ENCODE measurements around the gene ENHO.
A peak's percentile ranks its signal among the peaks of the same experiment; 100 is the strongest.
"Not testable (repeated sequence)": the region's sequence is repeated elsewhere in the genome, so short reads cannot be mapped to it uniquely, and the experiment has no call there.

The ENHO gene

GRCh38 chr9:34541540-34541939 lies 18.8 kb upstream of the ENHO start:
- no peak overlapping the region for H3K9ac ChIP-seq (ENCODE audit: low read depth, low read length, poor library complexity)
- H2BK5ac ChIP-seq (ENCODE audit: low read length), result no peak overlapping the region
- H3K27ac ChIP-seq (replicated peaks; ENCODE audit: low read length), result no peak overlapping the region
- no peak overlapping the region for H2BK12ac ChIP-seq (ENCODE audit: low read length)
- H3K79me1 ChIP-seq (ENCODE audit: low read depth, low read length), result peaks cover under 1% of the 10 kb centered on the region
- no peak overlapping the region for H3K23ac ChIP-seq (ENCODE audit: low read depth, low read length, poor library complexity)
- H3K4me3 ChIP-seq (ENCODE audit: low read length in 2 of 2), result peak overlapping the region in 1 of 2 donors; percentile 46
- no peak overlapping the region for H3K14ac ChIP-seq (ENCODE audit: low read length)
- H2BK15ac ChIP-seq (ENCODE audit: low read length), result no peak overlapping the region
- no peak overlapping the region for H2AFZ ChIP-seq (ENCODE audit: low read length)
- peaks cover under 1 to 2% of the 10 kb centered on the region in 2 donors for H3K9me3 ChIP-seq (replicated peaks in 1 of 2; ENCODE audit: control insufficient read depth in 2 of 2, insufficient read depth in 1 of 2, low read depth in 1 of 2, low read length in 2 of 2)
- H3K27me3 ChIP-seq (ENCODE audit: control insufficient read depth in 3 of 3, insufficient read depth in 3 of 3, low read depth in 1 of 3, low read length in 3 of 3), result peaks cover 0 to 9% (median 0%) of the 10 kb centered on the region in 3 experiments
- H2AK5ac ChIP-seq (ENCODE audit: low read depth, low read length), result no peak overlapping the region
- H3K4ac ChIP-seq (ENCODE audit: low read length), result no peak overlapping the region
- no peak overlapping the region for H4K91ac ChIP-seq (ENCODE audit: low read depth, low read length, poor library complexity)
- peak overlapping the region; percentile 42 for H3K18ac ChIP-seq (ENCODE audit: low read length)
- H3K36me3 ChIP-seq (replicated peaks in 1 of 2; ENCODE audit: control insufficient read depth in 2 of 2, insufficient read depth in 2 of 2, low read length in 2 of 2), result no peaks in the 10 kb centered on the region
- WGBS, 2 donors (ENCODE audit: extremely low coverage in 2 of 2, insufficient read length in 2 of 2, insufficient replicate concordance in 1 of 2), result no CpG with 5 or more reads among the region's 7 CpGs
- H3K4me2 ChIP-seq (ENCODE audit: insufficient read depth, low read length, poor library complexity, severe bottlenecking), result no peak overlapping the region
- no peak for DNase-seq (ENCODE audit: low spot score)
- no peak overlapping the region for H4K8ac ChIP-seq (ENCODE audit: low read depth, low read length)
- no peaks in the 10 kb centered on the region for H3K4me1 ChIP-seq (ENCODE audit: control insufficient read depth in 2 of 2, insufficient read depth in 1 of 2, low read depth in 1 of 2, low read length in 2 of 2)
- H2BK120ac ChIP-seq (ENCODE audit: low read depth, low read length), result no peak overlapping the region

GRCh38 chr9:34540827-34541226 lies 18.0 kb upstream of the ENHO start:
- WGBS, 2 donors (ENCODE audit: extremely low coverage in 2 of 2, insufficient read length in 2 of 2, insufficient replicate concordance in 1 of 2), result no CpG with 5 or more reads among the region's 2 CpGs
- H2BK5ac ChIP-seq (ENCODE audit: low read length), result no peak overlapping the region

GRCh38 chr9:34536685-34537084 lies 13.9 kb upstream of the ENHO start:
- no peak overlapping the region for H3K4ac ChIP-seq (ENCODE audit: low read length)
- H2AFZ ChIP-seq (ENCODE audit: low read length), result no peak overlapping the region
- H3K27ac ChIP-seq (replicated peaks; ENCODE audit: low read length), result no peak overlapping the region
- no peak overlapping the region for H3K23ac ChIP-seq (ENCODE audit: low read depth, low read length, poor library complexity)
- no peak overlapping the region for H2BK5ac ChIP-seq (ENCODE audit: low read length)
- no peak overlapping the region for H3K4me3 ChIP-seq (ENCODE audit: low read length in 2 of 2)
- H2BK15ac ChIP-seq (ENCODE audit: low read length), result no peak overlapping the region
- DNase-seq (ENCODE audit: low spot score), result no peak
- no CpG with 5 or more reads among the region's 7 CpGs for WGBS, 2 donors (ENCODE audit: extremely low coverage in 2 of 2, insufficient read length in 2 of 2, insufficient replicate concordance in 1 of 2)
- no peak overlapping the region for H4K8ac ChIP-seq (ENCODE audit: low read depth, low read length)
- H2BK120ac ChIP-seq (ENCODE audit: low read depth, low read length), result no peak overlapping the region
- no peak overlapping the region for H3K14ac ChIP-seq (ENCODE audit: low read length)
- no peak overlapping the region for H3K9ac ChIP-seq (ENCODE audit: low read depth, low read length, poor library complexity)
- no peak overlapping the region for H3K4me2 ChIP-seq (ENCODE audit: insufficient read depth, low read length, poor library complexity, severe bottlenecking)
- H2AK5ac ChIP-seq (ENCODE audit: low read depth, low read length), result no peak overlapping the region
- no peak overlapping the region for H4K91ac ChIP-seq (ENCODE audit: low read depth, low read length, poor library complexity)
- H2BK12ac ChIP-seq (ENCODE audit: low read length), result no peak overlapping the region
- peaks cover 2 to 7% of the 10 kb centered on the region in 2 donors for H3K9me3 ChIP-seq (replicated peaks in 1 of 2; ENCODE audit: control insufficient read depth in 2 of 2, insufficient read depth in 1 of 2, low read depth in 1 of 2, low read length in 2 of 2)
- no peak overlapping the region for H3K18ac ChIP-seq (ENCODE audit: low read length)
- no peaks in the 10 kb centered on the region for H3K79me1 ChIP-seq (ENCODE audit: low read depth, low read length)
- H3K4me1 ChIP-seq (ENCODE audit: control insufficient read depth in 2 of 2, insufficient read depth in 1 of 2, low read depth in 1 of 2, low read length in 2 of 2), result no peaks in the 10 kb centered on the region
- H3K36me3 ChIP-seq (replicated peaks in 1 of 2; ENCODE audit: control insufficient read depth in 2 of 2, insufficient read depth in 2 of 2, low read length in 2 of 2), result no peaks in the 10 kb centered on the region
- H3K27me3 ChIP-seq (ENCODE audit: control insufficient read depth in 3 of 3, insufficient read depth in 3 of 3, low read depth in 1 of 3, low read length in 3 of 3), result peaks cover 0 to 19% (median 0%) of the 10 kb centered on the region in 3 experiments

More at GRCh38 chr9:34540827-34541226, 18.0 kb upstream of the ENHO start:
- Histone ChIP-seq H3K9ac (ENCODE audit: low read depth, low read length, poor library complexity) (no peak overlapping the region), H3K27ac (replicated peaks; ENCODE audit: low read length) (no peak overlapping the region), H3K4me2 (ENCODE audit: insufficient read depth, low read length, poor library complexity, severe bottlenecking) (no peak overlapping the region), H3K4ac (ENCODE audit: low read length) (no peak overlapping the region), H2BK120ac (ENCODE audit: low read depth, low read length) (no peak overlapping the region), H4K8ac (ENCODE audit: low read depth, low read length) (no peak overlapping the region), H3K18ac (ENCODE audit: low read length) (no peak overlapping the region), H3K27me3 (ENCODE audit: control insufficient read depth in 3 of 3, insufficient read depth in 3 of 3, low read depth in 1 of 3, low read length in 3 of 3) (peaks cover 0 to 11% (median 0%) of the 10 kb centered on the region in 3 experiments), H2BK15ac (ENCODE audit: low read length) (no peak overlapping the region), H4K91ac (ENCODE audit: low read depth, low read length, poor library complexity) (no peak overlapping the region), H3K79me1 (ENCODE audit: low read depth, low read length) (no peaks in the 10 kb centered on the region), H3K36me3 (replicated peaks in 1 of 2; ENCODE audit: control insufficient read depth in 2 of 2, insufficient read depth in 2 of 2, low read length in 2 of 2) (no peaks in the 10 kb centered on the region), H2AFZ (ENCODE audit: low read length) (no peak overlapping the region), H2BK12ac (ENCODE audit: low read length) (no peak overlapping the region), H3K4me1 (ENCODE audit: control insufficient read depth in 2 of 2, insufficient read depth in 1 of 2, low read depth in 1 of 2, low read length in 2 of 2) (no peaks in the 10 kb centered on the region), H3K4me3 (ENCODE audit: low read length in 2 of 2) (no peak overlapping the region), H3K14ac (ENCODE audit: low read length) (no peak overlapping the region), H3K9me3 (replicated peaks in 1 of 2; ENCODE audit: control insufficient read depth in 2 of 2, insufficient read depth in 1 of 2, low read depth in 1 of 2, low read length in 2 of 2) (peaks cover 2% of the 10 kb centered on the region in 2 donors), H3K23ac (ENCODE audit: low read depth, low read length, poor library complexity) (no peak overlapping the region), H2AK5ac (ENCODE audit: low read depth, low read length) (no peak overlapping the region)
- no peak for DNase-seq (ENCODE audit: low spot score)

GRCh38 chr9:34532041-34532440 lies 9.3 kb upstream of the ENHO start:
- not testable (repeated sequence) for H2AK5ac ChIP-seq (ENCODE audit: low read depth, low read length); H2BK12ac ChIP-seq (ENCODE audit: low read length); H2BK5ac ChIP-seq (ENCODE audit: low read length); H2BK120ac ChIP-seq (ENCODE audit: low read depth, low read length); H3K4ac ChIP-seq (ENCODE audit: low read length); H3K9ac ChIP-seq (ENCODE audit: low read depth, low read length, poor library complexity); H4K8ac ChIP-seq (ENCODE audit: low read depth, low read length); H3K23ac ChIP-seq (ENCODE audit: low read depth, low read length, poor library complexity); H3K4me3 ChIP-seq (ENCODE audit: low read length in 2 of 2); H3K9me3 ChIP-seq (replicated peaks in 1 of 2; ENCODE audit: control insufficient read depth in 2 of 2, insufficient read depth in 1 of 2, low read depth in 1 of 2, low read length in 2 of 2); DNase-seq (ENCODE audit: low spot score); H3K18ac ChIP-seq (ENCODE audit: low read length); H3K4me2 ChIP-seq (ENCODE audit: insufficient read depth, low read length, poor library complexity, severe bottlenecking); H2AFZ ChIP-seq (ENCODE audit: low read length); H4K91ac ChIP-seq (ENCODE audit: low read depth, low read length, poor library complexity); H3K79me1 ChIP-seq (ENCODE audit: low read depth, low read length); H2BK15ac ChIP-seq (ENCODE audit: low read length); H3K27ac ChIP-seq (replicated peaks; ENCODE audit: low read length); H3K14ac ChIP-seq (ENCODE audit: low read length); H3K36me3 ChIP-seq (replicated peaks in 1 of 2; ENCODE audit: control insufficient read depth in 2 of 2, insufficient read depth in 2 of 2, low read length in 2 of 2); H3K4me1 ChIP-seq (ENCODE audit: control insufficient read depth in 2 of 2, insufficient read depth in 1 of 2, low read depth in 1 of 2, low read length in 2 of 2)
- H3K27me3 ChIP-seq (ENCODE audit: control insufficient read depth in 3 of 3, insufficient read depth in 3 of 3, low read depth in 1 of 3, low read length in 3 of 3), result peaks cover 0 to 13% (median 0%) of the 10 kb centered on the region in 3 experiments
- WGBS, 2 donors (ENCODE audit: extremely low coverage in 2 of 2, insufficient read length in 2 of 2, insufficient replicate concordance in 1 of 2), result no CpG with 5 or more reads among the region's 8 CpGs
